Measurements from ENCODE around the gene DENND6B. TPM values are rescaled to one million over a fixed set of nuclear protein-coding genes. Genes with fewer than 3 reads are reported as not detected.
"Not testable (repeated sequence)": the region's sequence is repeated elsewhere in the genome, so short reads cannot be mapped to it uniquely, and the experiment has no call there.

The DENND6B gene
- total and polyA plus RNA-seq, 12 donors: 1.1 to 3.6 (median 2.0) TPM

- DNase-seq: no peak
- intact Hi-C loops (cut with DNase I): loop anchor here in 2 of 10 donors (5.0 kb wide), 2 partner anchors 37 to 47 kb away; no protein-coding TSS in a partner anchor
- Histone ChIP-seq H3K27me3 (no peaks in the 10 kb centered on the region), H3K36me3 (no peaks in the 10 kb centered on the region), H3K4me1 (peaks cover 0 to 20% (median 14%) of the 10 kb centered on the region in 9 donors), H3K9me3 (no peaks in the 10 kb centered on the region), H3K27ac (no peak overlapping the region), H3K4me3 (no peak overlapping the region)
- no peak for TF ChIP-seq CTCF (IDR thresholded peaks at IDR 0.05)
- 96 to 98% methylated on average over 5 of the region's 5 CpGs for WGBS, 2 donors
- ATAC-seq: no peak
These were observed 2.9 kb downstream of the DENND6B start for GRCh38 chr22:50323900-50324299.

DNA sequence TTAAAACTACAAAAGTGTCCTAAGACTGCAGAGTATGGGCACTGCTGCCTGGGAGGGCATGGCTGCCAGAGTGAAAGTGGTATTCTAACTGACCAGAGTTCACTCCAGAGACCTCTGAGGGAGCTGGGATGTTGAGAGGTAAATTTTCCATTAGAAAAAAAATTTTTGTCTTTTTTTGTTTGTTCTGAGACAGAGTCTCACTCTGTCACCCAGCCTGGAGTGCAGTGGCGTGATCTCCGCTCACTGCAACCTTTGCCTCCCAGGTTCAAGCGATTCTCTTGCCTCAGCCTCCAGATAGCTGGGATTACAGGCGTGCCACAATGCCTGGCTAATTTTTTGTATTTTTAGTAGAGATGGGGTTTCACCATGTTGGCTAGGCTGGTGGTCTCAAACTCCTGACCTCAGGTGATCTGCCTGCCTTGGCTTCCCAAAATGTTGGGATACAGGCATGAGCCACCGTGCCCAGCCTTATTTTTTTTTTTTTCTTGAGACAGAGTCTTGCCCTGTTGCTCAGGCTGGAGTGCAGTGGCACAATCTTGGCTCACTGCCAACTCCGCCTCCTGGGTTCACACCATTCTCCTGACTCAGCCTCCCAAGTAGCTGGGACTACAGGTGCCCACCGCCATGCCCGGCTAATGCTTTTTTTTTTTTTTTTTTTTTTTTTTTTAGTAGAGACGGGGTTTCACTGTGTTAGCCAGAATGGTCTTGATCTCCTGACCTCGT is 4.3 kb downstream of the DENND6B start:
- H3K36me3 ChIP-seq, H3K9me3 ChIP-seq, H3K27me3 ChIP-seq, H3K4me3 ChIP-seq, DNase-seq, ATAC-seq, H3K27ac ChIP-seq: not testable (repeated sequence)
- 88 to 92% methylated on average over 8 to 10 of the region's 10 CpGs for WGBS, 2 donors
- intact Hi-C loops (cut with DNase I): loop anchor here in 2 of 10 donors (5.0 kb wide), 2 partner anchors 35 to 45 kb away; no protein-coding TSS in a partner anchor
- peaks cover 0 to 14% (median 9%) of the 10 kb centered on the region in 9 donors for H3K4me1 ChIP-seq

DNA sequence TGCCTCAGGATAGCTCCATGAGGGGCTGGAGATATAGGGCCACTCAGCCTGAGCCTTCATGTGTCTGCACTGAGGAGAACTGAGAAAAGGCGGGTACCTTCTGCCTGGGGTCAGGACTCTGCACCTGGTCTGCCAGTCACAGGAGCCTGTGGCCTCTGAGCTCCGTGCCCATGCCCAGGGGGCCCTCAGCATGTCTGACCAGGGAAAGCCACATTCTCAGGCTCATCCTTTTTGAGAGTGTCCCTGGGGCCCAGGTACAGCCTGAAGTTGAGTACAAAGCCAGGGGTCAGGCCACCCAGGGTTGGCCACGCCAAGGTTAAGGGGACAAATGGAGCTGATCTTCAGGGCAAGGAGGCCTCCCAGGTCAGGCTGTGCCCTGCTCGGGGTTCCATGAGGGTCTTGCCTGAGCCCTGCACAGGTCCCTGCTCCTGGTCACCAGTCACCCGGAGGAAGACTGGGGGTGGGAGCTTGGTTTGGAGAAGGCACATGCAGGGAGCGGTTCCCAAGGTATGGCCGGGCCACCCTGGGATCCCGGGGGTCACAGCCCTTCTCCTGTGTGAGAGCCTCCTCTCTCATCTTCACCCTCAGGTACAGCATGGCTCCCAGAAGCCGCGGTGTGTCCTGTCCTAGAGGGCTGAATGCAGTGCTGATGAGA is 6.0 kb downstream of the DENND6B start:
- Histone ChIP-seq H3K27ac (no peak overlapping the region), H3K27me3 (no peaks in the 10 kb centered on the region), H3K36me3 (no peaks in the 10 kb centered on the region), H3K4me1 (peaks cover 0 to 4% (median 0%) of the 10 kb centered on the region in 9 donors), H3K4me3 (no peak overlapping the region), H3K9me3 (no peaks in the 10 kb centered on the region)
- WGBS, 2 donors: 90 to 96% methylated on average over 10 of the region's 10 CpGs
- no peak for DNase-seq
- intact Hi-C loops (cut with DNase I): loop anchor here in 2 of 10 donors (5.0 kb wide), 2 partner anchors 33 to 43 kb away; no protein-coding TSS in a partner anchor
- ATAC-seq: no peak
- no peak for TF ChIP-seq CTCF (IDR thresholded peaks at IDR 0.05)

- H3K36me3 ChIP-seq: no peaks in the 10 kb centered on the region
- DNase-seq: no peak
- no peaks in the 10 kb centered on the region for H3K27me3 ChIP-seq
- peaks cover 0 to 1% (median 0%) of the 10 kb centered on the region in 9 donors for H3K4me1 ChIP-seq
- TF ChIP-seq CTCF (IDR thresholded peaks at IDR 0.05): no peak
- 94 to 96% methylated on average over 8 of the region's 8 CpGs for WGBS, 2 donors
- no peak overlapping the region for H3K27ac ChIP-seq
- H3K9me3 ChIP-seq: no peaks in the 10 kb centered on the region
- H3K4me3 ChIP-seq: no peak overlapping the region
- no peak for ATAC-seq
- intact Hi-C loops (cut with DNase I): loop anchor here in 2 of 10 donors (5.0 kb wide), 2 partner anchors 33 to 43 kb away; no protein-coding TSS in a partner anchor
These were observed 6.7 kb downstream of the DENND6B start for GRCh38 chr22:50320116-50320515.

Data from heart right ventricle (tissue), 16 donors.